Endothelial cell of umbilical vein (primary cell): ENCODE data around the gene EPHA8. TPM values are rescaled to one million over a fixed set of nuclear protein-coding genes. Genes with fewer than 3 reads are reported as not detected.

Source experiments
- BruUV-seq: library from RNA; stranded (reverse); fragments of 400-500 nt; replicated peaks from 2 replicates; lab custom pipeline; 2021; lab: Mats Ljungman, UMichigan
- CTCF ChIA-PET: fragments of 300-600, 350-600 bp; sonication (Branson Sonifier 250); formaldehyde crosslinking; loops from one replicate; lab custom pipeline; 2021; ENCODE audit warnings: antibody characterized with exemption, inconsistent platforms; lab: Charles Lee
- POLR2A ChIA-PET: fragments of 300-600, 350-600 bp; sonication (Branson Sonifier 250); formaldehyde crosslinking; loops from one replicate; lab custom pipeline; 2021; ENCODE audit warnings: antibody characterized with exemption, inconsistent platforms; lab: Charles Lee
- DNase-seq: peaks from one replicate; pipeline ENCODE4 v3.0.0-alpha.2; 2011; ENCODE audit warnings: low read depth, low spot score
- FAIRE-seq: peaks from 2 replicates; lab custom pipeline; 2011; peaks lifted over from hg19 to GRCh38; lab: Jason Lieb, UNC
- H2AFZ ChIP-seq: 2 replicates; pipeline ENCODE4 v1.6.0; 2012; ENCODE audit warnings: low read depth, low read length, control low read depth, inconsistent platforms
- H3K27ac ChIP-seq: 2 replicates; pipeline ENCODE4 v1.5.1; 2011; ENCODE audit warnings: low read depth, mild to moderate bottlenecking, control low read depth, low read length, moderate library complexity; ENCODE audit not compliant: insufficient read depth
- H3K27me3 ChIP-seq, 2 experiments: 2 replicates each; pipeline versions ENCODE4 v1.6.0 to v1.6.1; 2011; ENCODE audit warnings: low read length in 2 of 2, mixed read lengths in 1 of 2; ENCODE audit not compliant: control insufficient read depth in 2 of 2, insufficient read depth in 2 of 2
- H3K36me3 ChIP-seq, 2 experiments: 2 replicates in 1 of 2; 3 replicates in 1 of 2; pipeline ENCODE4 v1.5.1; 2011; ENCODE audit warnings: low read length in 2 of 2, mild to moderate bottlenecking in 1 of 2, moderate library complexity in 1 of 2; ENCODE audit not compliant: control insufficient read depth in 2 of 2, insufficient read depth in 2 of 2; ENCODE audit errors: extremely low read depth in 1 of 2
- H3K4me1 ChIP-seq: 3 replicates; pipeline ENCODE4 v1.5.1; 2011; ENCODE audit warnings: mild to moderate bottlenecking, low read length; ENCODE audit not compliant: control insufficient read depth, insufficient read depth; ENCODE audit errors: extremely low read depth
- H3K4me2 ChIP-seq: 2 replicates; pipeline ENCODE4 v1.6.1; 2011; ENCODE audit warnings: low read length, control low read depth, mixed read lengths; ENCODE audit not compliant: insufficient read depth
- H3K4me3 ChIP-seq, 3 experiments: fragments of 200-600 bp in 1 of 3; sonication (generic), shearing (Covaris generic) in 1 of 3; replicated peaks in 1 of 3; 2 replicates each; pipeline ENCODE4 v1.5.1; 2011 to 2016; ENCODE audit warnings: control low read depth in 3 of 3, low read length in 3 of 3, mild to moderate bottlenecking in 2 of 3, inconsistent platforms in 1 of 3, low read depth in 1 of 3, moderate library complexity in 1 of 3; ENCODE audit not compliant: insufficient read depth in 1 of 3
- H3K79me2 ChIP-seq: 2 replicates; pipeline ENCODE4 v1.6.0; 2012; ENCODE audit warnings: low read length, inconsistent platforms; ENCODE audit not compliant: control insufficient read depth, insufficient read depth
- H3K9ac ChIP-seq: replicated peaks from 2 replicates; pipeline ENCODE3; 2011; ENCODE audit warnings: low read length, control low read depth; ENCODE audit not compliant: insufficient read depth; ENCODE audit errors: extremely low read depth
- H3K9me1 ChIP-seq: replicated peaks from 3 replicates; pipeline ENCODE4 v1.6.0; 2011; ENCODE audit warnings: mild to moderate bottlenecking, low read length; ENCODE audit not compliant: control insufficient read depth, insufficient read depth; ENCODE audit errors: extremely low read depth
- H3K9me3 ChIP-seq: replicated peaks from 2 replicates; pipeline ENCODE4 v1.5.1; 2012; ENCODE audit warnings: low read length, inconsistent platforms; ENCODE audit not compliant: control insufficient read depth, insufficient read depth
- H4K20me1 ChIP-seq: replicated peaks from 2 replicates; pipeline ENCODE3; 2011; ENCODE audit warnings: mild to moderate bottlenecking, low read length; ENCODE audit not compliant: control insufficient read depth, insufficient read depth; ENCODE audit errors: extremely low read depth
- EZH2 ChIP-seq: IDR thresholded peaks from 2 replicates; pipeline ENCODE4 v1.6.1; 2012; ENCODE audit warnings: borderline replicate concordance, low read depth, mild to moderate bottlenecking, moderate library complexity, low read length, inconsistent platforms; ENCODE audit not compliant: severe bottlenecking
- FOS ChIP-seq: IDR thresholded peaks from 2 replicates; pipeline ENCODE4 v1.6.1; 2011; ENCODE audit warnings: mild to moderate bottlenecking, low read length, moderate library complexity, borderline replicate concordance; ENCODE audit not compliant: insufficient read depth
- GATA2 ChIP-seq: IDR thresholded peaks from 2 replicates; pipeline ENCODE4 v1.7.0; 2011; ENCODE audit warnings: low read depth, mild to moderate bottlenecking, moderate library complexity, mixed read lengths, low read length; ENCODE audit not compliant: insufficient read length, insufficient read depth
- JUN ChIP-seq: IDR thresholded peaks from 2 replicates; pipeline ENCODE4 v1.6.1; 2011; ENCODE audit warnings: borderline replicate concordance, low read depth; ENCODE audit not compliant: insufficient read length, insufficient read depth
- MYC ChIP-seq: IDR thresholded peaks from one replicate; pipeline ENCODE4 v1.6.1; 2011; ENCODE audit warnings: mild to moderate bottlenecking, low read depth, low read length
- POLR2A ChIP-seq: IDR thresholded peaks from 2 replicates; pipeline ENCODE4 v1.6.1; 2012; ENCODE audit warnings: low read depth, mild to moderate bottlenecking, control low read depth, low read length
- POLR2AphosphoS5 ChIP-seq: IDR thresholded peaks from 2 replicates; pipeline ENCODE4 v1.6.1; 2012; ENCODE audit warnings: low read depth, mild to moderate bottlenecking, control low read depth, low read length, moderate library complexity; ENCODE audit not compliant: insufficient read depth
- dilution Hi-C: fragments of 300-500 bp; cut with MboI; formaldehyde crosslinking; loops from one replicate; pipeline ENCODE4 v1.15.0; 2019; ENCODE audit warnings: low sequenced_read_pairs; ENCODE audit not compliant: extremely low pct_ligation_motif_present
- intact Hi-C: fragments of 100-400 bp; cut with micrococcal nuclease; formaldehyde crosslinking; loops from one replicate; pipeline ENCODE4 v1.10.0; 2022
- polyA plus RNA-seq, 4 experiments: library from polyadenylated mRNA; depleted of rRNA in 3 of 4; stranded (reverse) in 3 of 4; unstranded in 1 of 4; fragments of >200 nt; gene quantifications; 2 replicates each; pipeline versions ENCODE4 v1.2.1 to v1.2.3, GENCODE V29; 2011 to 2012; ENCODE audit warnings: missing spikeins in 1 of 4
- total RNA-seq: library from RNA; stranded (reverse); gene quantifications from 2 replicates; pipeline ENCODE4 v1.2.3, GENCODE V29; 2021
- TF ChIP-seq, protein P1 (sequence below), 2 donors: IDR thresholded peaks; 1 replicate in 1 of 2; 2 replicates in 1 of 2; pipeline ENCODE4 v1.5.1; 2011; ENCODE audit warnings: low read length in 2 of 2, mild to moderate bottlenecking in 2 of 2, moderate library complexity in 2 of 2, control low read depth in 1 of 2, inconsistent platforms in 1 of 2, low read depth in 1 of 2; ENCODE audit not compliant: insufficient read depth in 1 of 2; ENCODE audit errors: extremely low read depth in 1 of 2
- TF ChIP-seq, protein P2 (sequence below): IDR thresholded peaks from 2 replicates; pipeline ENCODE4 v1.6.1; 2011; ENCODE audit not compliant: insufficient read depth, insufficient read length

Gene EPHA8
- total and polyA plus RNA-seq, 2 donors (not counting 3 experiments of a cell fraction or from before 2014, with no cell fraction given) = not detected

DNA sequence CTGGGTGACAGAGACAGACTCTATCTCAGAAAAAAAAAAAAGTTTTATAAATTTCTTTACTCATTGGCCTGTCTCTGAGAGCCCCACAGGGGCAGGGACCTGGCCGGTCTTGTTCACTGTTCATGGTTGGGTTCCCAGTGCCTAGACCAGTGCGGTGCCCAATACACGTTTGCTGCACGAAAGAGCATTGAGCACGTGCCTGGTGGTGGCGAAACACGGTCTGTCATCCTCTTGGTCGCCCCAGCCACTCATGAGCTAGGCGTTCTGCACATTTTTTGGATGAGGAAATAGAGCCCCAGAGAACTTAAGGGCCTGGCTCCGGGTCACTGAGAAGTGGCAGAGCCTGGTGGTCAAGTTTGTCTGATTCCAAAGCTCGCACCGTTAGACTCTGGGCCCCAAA lies 18.7 kb upstream of the EPHA8 start:
- Histone ChIP-seq H3K27me3 (peaks cover 9 to 12% of the 10 kb centered on the region in 2 experiments), H3K4me2 (no peak overlapping the region), H3K9me3 (no peaks in the 10 kb centered on the region), H3K9me1 (no peaks in the 10 kb centered on the region), H2AFZ (no peak overlapping the region), H3K4me1 (no peaks in the 10 kb centered on the region), H3K4me3 (no peak overlapping the region), H3K27ac (no peak overlapping the region), H3K79me2 (no peaks in the 10 kb centered on the region), H4K20me1 (no peaks in the 10 kb centered on the region), H3K36me3 (no peaks in the 10 kb centered on the region), H3K9ac (no peak overlapping the region)
- TF ChIP-seq POLR2AphosphoS5 (no peak), GATA2 (no peak), EZH2 (no peak), FOS (no peak), JUN (no peak), POLR2A (no peak), MYC (no peak)
- TF ChIP-seq, protein P1, sequence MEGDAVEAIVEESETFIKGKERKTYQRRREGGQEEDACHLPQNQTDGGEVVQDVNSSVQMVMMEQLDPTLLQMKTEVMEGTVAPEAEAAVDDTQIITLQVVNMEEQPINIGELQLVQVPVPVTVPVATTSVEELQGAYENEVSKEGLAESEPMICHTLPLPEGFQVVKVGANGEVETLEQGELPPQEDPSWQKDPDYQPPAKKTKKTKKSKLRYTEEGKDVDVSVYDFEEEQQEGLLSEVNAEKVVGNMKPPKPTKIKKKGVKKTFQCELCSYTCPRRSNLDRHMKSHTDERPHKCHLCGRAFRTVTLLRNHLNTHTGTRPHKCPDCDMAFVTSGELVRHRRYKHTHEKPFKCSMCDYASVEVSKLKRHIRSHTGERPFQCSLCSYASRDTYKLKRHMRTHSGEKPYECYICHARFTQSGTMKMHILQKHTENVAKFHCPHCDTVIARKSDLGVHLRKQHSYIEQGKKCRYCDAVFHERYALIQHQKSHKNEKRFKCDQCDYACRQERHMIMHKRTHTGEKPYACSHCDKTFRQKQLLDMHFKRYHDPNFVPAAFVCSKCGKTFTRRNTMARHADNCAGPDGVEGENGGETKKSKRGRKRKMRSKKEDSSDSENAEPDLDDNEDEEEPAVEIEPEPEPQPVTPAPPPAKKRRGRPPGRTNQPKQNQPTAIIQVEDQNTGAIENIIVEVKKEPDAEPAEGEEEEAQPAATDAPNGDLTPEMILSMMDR (IDR thresholded peaks at IDR 0.05; ENCODE audit: extremely low read depth in 1 of 2, insufficient read depth in 1 of 2, low read depth in 1 of 2, low read length in 2 of 2) = no peak
- TF ChIP-seq, protein P2, sequence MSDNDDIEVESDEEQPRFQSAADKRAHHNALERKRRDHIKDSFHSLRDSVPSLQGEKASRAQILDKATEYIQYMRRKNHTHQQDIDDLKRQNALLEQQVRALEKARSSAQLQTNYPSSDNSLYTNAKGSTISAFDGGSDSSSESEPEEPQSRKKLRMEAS = no peak
- intact Hi-C loops = no loop called here
- FAIRE-seq = no peak
- BruUV-seq = no TSS peak
- DNase-seq = no peak
- ChIA-PET CTCF (no interaction called here), POLR2A (no interaction called here)
- dilution Hi-C loops = no loop called here
